DOHH2 (cell line): Measurements from ENCODE around the gene MGAT1.

Experiments used
- H3F3A ChIP-seq: fragments of 200-600 bp; sonication (generic), shearing (Covaris generic); 2 replicates; pipeline ENCODE4 v1.6.0; 2016; ENCODE audit warnings: antibody characterized with exemption, mild to moderate bottlenecking; ENCODE audit not compliant: control insufficient read depth, insufficient read depth
- H3K27ac ChIP-seq: fragments of 200-600 bp; sonication (generic); 2 replicates; pipeline ENCODE4 v1.5.1; 2014; ENCODE audit warnings: low read depth, mild to moderate bottlenecking, low read length, moderate library complexity
- H3K27me3 ChIP-seq: fragments of 200-600 bp; sonication (generic); 2 replicates; pipeline ENCODE4 v1.6.1; 2014; ENCODE audit warnings: mild to moderate bottlenecking, low read length, mixed read lengths; ENCODE audit not compliant: control insufficient read depth
- H3K36me3 ChIP-seq: fragments of 200-600 bp; sonication (generic); 2 replicates; pipeline ENCODE4 v1.6.1; 2014; ENCODE audit warnings: mild to moderate bottlenecking, low read length, moderate library complexity, mixed read lengths; ENCODE audit not compliant: control insufficient read depth
- H3K4me1 ChIP-seq: fragments of 200-600 bp; sonication (generic); 2 replicates; pipeline ENCODE4 v1.6.1; 2014; ENCODE audit warnings: mild to moderate bottlenecking, low read length, mixed read lengths; ENCODE audit not compliant: control insufficient read depth
- H3K4me2 ChIP-seq: fragments of 200-600 bp; sonication (generic); 2 replicates; pipeline ENCODE4 v1.6.0; 2014; ENCODE audit warnings: mild to moderate bottlenecking, low read length, moderate library complexity
- H3K4me3 ChIP-seq: fragments of 200-600 bp; sonication (generic); 2 replicates; pipeline ENCODE4 v1.5.1; 2014; ENCODE audit warnings: mild to moderate bottlenecking, low read length, mixed read lengths
- H3K79me2 ChIP-seq: fragments of 200-600 bp; sonication (generic); 2 replicates; pipeline ENCODE4 v1.6.1; 2014; ENCODE audit warnings: mild to moderate bottlenecking, low read length, mixed read lengths; ENCODE audit not compliant: control insufficient read depth
- H3K9me2 ChIP-seq: fragments of 200-600 bp; sonication (generic); replicated peaks from 2 replicates; pipeline ENCODE4 v1.6.1; 2014; ENCODE audit warnings: mild to moderate bottlenecking, low read length, mixed read lengths; ENCODE audit not compliant: control insufficient read depth
- H3K9me3 ChIP-seq: fragments of 200-600 bp; sonication (generic); 2 replicates; pipeline ENCODE4 v1.6.1; 2014; ENCODE audit warnings: antibody characterized with exemption, low read length, mixed read lengths; ENCODE audit not compliant: control insufficient read depth, insufficient read depth
- H4K20me1 ChIP-seq: fragments of 200-600 bp; sonication (generic); 2 replicates; pipeline ENCODE4 v1.6.0; 2014; ENCODE audit warnings: low read depth, mild to moderate bottlenecking, antibody characterized with exemption, low read length, moderate library complexity; ENCODE audit not compliant: control insufficient read depth, insufficient read depth
- EZH2phosphoT487 ChIP-seq: fragments of 200-600 bp; sonication (generic); IDR thresholded peaks from 2 replicates; pipeline ENCODE4 v1.6.1; 2017; ENCODE audit warnings: borderline replicate concordance, mild to moderate bottlenecking, antibody characterized with exemption, low read length, moderate library complexity, mixed read lengths
- TF ChIP-seq, protein P1 (sequence below): fragments of 200-600 bp; sonication (generic); IDR thresholded peaks from one replicate; pipeline ENCODE4 v1.5.1; 2014; ENCODE audit warnings: antibody characterized with exemption, mild to moderate bottlenecking, low read depth, low read length; ENCODE audit not compliant: poor library complexity, severe bottlenecking

MGAT1 gene

DNA sequence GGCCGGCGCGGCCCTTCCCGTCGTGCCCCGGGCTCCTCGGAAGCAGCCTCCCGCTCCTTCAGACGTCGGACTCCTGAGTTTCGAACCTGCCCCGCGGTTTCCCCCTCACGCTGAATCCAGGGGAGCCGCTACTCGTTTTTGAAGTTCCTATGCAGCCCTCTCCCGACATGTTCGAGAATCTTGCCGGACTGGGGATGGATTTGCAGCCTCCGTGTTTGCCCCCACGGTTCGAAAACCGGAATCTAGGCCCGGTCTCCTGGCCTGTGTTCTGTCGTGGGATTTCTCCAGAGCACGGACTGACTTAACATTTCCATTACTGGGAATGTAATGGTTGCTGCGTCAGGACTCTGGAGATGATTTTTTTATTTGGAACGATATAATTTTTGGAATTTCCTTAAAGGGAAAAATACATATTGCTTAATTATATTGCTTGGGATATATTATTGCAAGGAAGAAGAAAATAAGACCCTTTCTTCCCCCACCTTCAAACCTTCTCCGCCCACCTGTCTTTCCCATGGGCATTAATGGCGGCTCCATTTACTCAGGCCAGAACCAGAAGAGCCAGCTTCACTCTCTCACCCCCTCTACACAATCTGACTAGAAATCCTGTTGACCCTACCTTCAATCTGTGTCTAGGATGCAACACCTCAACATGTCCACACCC, 8.5 kb upstream of the MGAT1 start:
- no peaks in the 10 kb centered on the region for H3K9me3 ChIP-seq
- TF ChIP-seq EZH2phosphoT487: no peak
- TF ChIP-seq, protein P1, sequence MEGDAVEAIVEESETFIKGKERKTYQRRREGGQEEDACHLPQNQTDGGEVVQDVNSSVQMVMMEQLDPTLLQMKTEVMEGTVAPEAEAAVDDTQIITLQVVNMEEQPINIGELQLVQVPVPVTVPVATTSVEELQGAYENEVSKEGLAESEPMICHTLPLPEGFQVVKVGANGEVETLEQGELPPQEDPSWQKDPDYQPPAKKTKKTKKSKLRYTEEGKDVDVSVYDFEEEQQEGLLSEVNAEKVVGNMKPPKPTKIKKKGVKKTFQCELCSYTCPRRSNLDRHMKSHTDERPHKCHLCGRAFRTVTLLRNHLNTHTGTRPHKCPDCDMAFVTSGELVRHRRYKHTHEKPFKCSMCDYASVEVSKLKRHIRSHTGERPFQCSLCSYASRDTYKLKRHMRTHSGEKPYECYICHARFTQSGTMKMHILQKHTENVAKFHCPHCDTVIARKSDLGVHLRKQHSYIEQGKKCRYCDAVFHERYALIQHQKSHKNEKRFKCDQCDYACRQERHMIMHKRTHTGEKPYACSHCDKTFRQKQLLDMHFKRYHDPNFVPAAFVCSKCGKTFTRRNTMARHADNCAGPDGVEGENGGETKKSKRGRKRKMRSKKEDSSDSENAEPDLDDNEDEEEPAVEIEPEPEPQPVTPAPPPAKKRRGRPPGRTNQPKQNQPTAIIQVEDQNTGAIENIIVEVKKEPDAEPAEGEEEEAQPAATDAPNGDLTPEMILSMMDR: no peak
- no peaks in the 10 kb centered on the region for H3K9me2 ChIP-seq
- peaks cover 24% of the 10 kb centered on the region for H3K36me3 ChIP-seq
- H3F3A ChIP-seq: peaks cover 23% of the 10 kb centered on the region
- H3K4me3 ChIP-seq: peak overlapping the region; percentile 97
- H3K79me2 ChIP-seq: peaks cover 53% of the 10 kb centered on the region
- H3K4me1 ChIP-seq: peaks cover 78% of the 10 kb centered on the region
- no peaks in the 10 kb centered on the region for H4K20me1 ChIP-seq
- peak overlapping the region; percentile 82 for H3K4me2 ChIP-seq
- H3K27ac ChIP-seq: peak overlapping the region; percentile 96
- no peaks in the 10 kb centered on the region for H3K27me3 ChIP-seq

DNA sequence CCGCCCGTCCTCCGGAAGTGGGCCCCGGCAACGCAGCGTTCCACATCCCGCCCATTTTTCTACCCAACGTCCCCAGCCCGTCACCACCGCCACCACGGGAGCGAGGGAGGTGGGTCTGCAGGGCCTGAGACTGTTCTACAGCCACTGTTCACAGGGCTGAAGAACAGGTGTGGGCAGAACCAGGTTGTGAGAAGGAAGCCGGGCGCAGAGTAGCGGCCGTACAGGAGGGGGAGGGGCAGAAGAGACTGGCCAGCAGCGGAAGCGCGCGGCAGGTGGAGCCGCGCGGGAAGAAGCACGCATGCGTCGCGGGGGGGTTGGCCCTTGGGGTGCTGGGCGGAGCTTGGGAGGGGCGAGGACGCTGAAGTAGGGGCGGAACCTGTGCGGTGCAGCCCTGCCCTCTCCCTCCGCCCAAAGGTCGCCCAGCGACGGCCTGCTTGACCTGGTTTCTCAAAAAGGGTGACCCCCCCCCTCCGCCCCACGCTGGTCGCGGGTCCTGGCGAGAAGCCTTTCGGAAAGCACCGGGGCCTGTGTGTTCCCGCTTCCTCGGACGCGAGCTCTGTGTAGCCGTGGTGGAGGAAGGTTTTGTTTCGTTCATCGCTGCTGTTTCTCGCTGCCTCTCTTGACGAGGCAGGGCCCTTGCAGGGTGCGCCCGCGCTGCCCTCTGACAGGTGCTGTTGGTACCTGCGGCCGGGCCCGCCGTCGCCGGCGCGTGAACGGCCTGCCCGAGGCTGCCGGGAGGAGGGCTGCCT, 7.8 kb upstream of the MGAT1 start:
- H3K4me2 ChIP-seq: peak overlapping the region; percentile 82
- TF ChIP-seq, protein P1: no peak
- no peak for TF ChIP-seq EZH2phosphoT487
- peaks cover 19% of the 10 kb centered on the region for H3F3A ChIP-seq
- peaks cover 24% of the 10 kb centered on the region for H3K36me3 ChIP-seq
- no peaks in the 10 kb centered on the region for H4K20me1 ChIP-seq
- H3K27ac ChIP-seq: peak overlapping the region; percentile 96
- peaks cover 78% of the 10 kb centered on the region for H3K4me1 ChIP-seq
- H3K9me3 ChIP-seq: no peaks in the 10 kb centered on the region
- peak overlapping the region; percentile 97 for H3K4me3 ChIP-seq
- peaks cover 60% of the 10 kb centered on the region for H3K79me2 ChIP-seq
- no peaks in the 10 kb centered on the region for H3K9me2 ChIP-seq
- no peaks in the 10 kb centered on the region for H3K27me3 ChIP-seq

DNA sequence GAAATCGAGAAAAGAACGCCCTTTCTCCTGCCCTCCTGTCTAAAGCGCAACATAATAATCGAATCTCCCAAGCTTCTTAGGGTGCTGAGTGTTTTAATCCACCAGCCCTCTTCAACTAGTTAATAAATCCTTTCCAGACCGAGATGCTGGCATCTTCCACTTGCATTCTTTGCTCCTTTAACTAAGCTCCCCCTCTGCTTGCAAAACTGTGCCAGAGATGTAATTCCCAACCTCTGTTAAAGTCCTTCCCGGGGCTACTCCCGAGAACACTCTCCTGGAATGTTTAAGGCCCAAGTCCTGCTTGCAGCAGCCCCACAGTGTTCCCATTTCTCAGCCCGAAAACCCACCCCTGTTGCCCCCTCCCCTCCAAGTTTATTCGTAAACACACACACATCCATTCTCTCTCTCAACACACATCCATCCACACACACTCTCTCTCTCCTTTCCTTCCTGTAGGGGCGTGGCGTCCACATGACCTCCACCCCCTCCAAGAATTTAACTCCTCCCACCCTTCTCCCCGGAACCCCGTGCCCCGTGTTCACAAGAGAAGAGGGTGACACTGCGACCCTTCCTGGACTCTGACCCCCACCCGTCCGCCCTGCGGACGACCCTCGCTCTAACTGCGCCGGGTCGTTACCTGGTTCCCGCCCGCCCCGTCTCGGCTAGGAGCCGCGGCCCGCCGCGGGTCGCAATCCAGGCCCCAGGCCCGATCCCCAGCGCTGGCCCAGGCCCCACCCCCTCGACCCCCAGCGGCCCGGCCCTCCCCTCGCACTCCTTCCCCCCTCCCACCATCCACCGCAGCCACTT, 7.0 kb upstream of the MGAT1 start:
- peak overlapping the region; percentile 82 for H3K4me2 ChIP-seq
- no peaks in the 10 kb centered on the region for H3K9me3 ChIP-seq
- no peaks in the 10 kb centered on the region for H3K27me3 ChIP-seq
- peak overlapping the region; percentile 97 for H3K4me3 ChIP-seq
- H3K9me2 ChIP-seq: no peaks in the 10 kb centered on the region
- H3K4me1 ChIP-seq: peaks cover 79% of the 10 kb centered on the region
- peaks cover 28% of the 10 kb centered on the region for H3K36me3 ChIP-seq
- peak overlapping the region; percentile 96 for H3K27ac ChIP-seq
- TF ChIP-seq EZH2phosphoT487: no peak
- TF ChIP-seq, protein P1: no peak
- H3K79me2 ChIP-seq: peaks cover 67% of the 10 kb centered on the region
- peaks cover 26% of the 10 kb centered on the region for H3F3A ChIP-seq
- H4K20me1 ChIP-seq: no peaks in the 10 kb centered on the region
